H7 (cell line): ENCODE data around the gene SSC5D. TPM values are rescaled to one million over a fixed set of nuclear protein-coding genes. Genes with fewer than 3 reads are reported as not detected.

Experiments used
- DNase-seq: peaks from one replicate; pipeline ENCODE4 v3.0.0; 2012
- H3K27me3 ChIP-seq: 2 replicates; pipeline ENCODE4 v1.6.0; 2011; ENCODE audit warnings: mild to moderate bottlenecking, low read length; ENCODE audit not compliant: control insufficient read depth, insufficient read depth
- H3K36me3 ChIP-seq: replicated peaks from 2 replicates; pipeline ENCODE4 v1.5.1; 2011; ENCODE audit warnings: low read length; ENCODE audit not compliant: control insufficient read depth, insufficient read depth
- H3K4me3 ChIP-seq: 2 replicates; pipeline ENCODE4 v1.5.1; 2011; ENCODE audit warnings: low read depth, mild to moderate bottlenecking, control low read depth, low read length, moderate library complexity; ENCODE audit not compliant: insufficient read depth
- total RNA-seq: library from RNA; depleted of rRNA; stranded (reverse); fragments of >200 nt; shearing (Covaris generic); gene quantifications from 2 replicates; pipeline ENCODE4 v1.2.3, GENCODE V29; 2014

Gene SSC5D
- total RNA-seq, 1 experiment from 2014 or later: 0.87 TPM

DNA sequence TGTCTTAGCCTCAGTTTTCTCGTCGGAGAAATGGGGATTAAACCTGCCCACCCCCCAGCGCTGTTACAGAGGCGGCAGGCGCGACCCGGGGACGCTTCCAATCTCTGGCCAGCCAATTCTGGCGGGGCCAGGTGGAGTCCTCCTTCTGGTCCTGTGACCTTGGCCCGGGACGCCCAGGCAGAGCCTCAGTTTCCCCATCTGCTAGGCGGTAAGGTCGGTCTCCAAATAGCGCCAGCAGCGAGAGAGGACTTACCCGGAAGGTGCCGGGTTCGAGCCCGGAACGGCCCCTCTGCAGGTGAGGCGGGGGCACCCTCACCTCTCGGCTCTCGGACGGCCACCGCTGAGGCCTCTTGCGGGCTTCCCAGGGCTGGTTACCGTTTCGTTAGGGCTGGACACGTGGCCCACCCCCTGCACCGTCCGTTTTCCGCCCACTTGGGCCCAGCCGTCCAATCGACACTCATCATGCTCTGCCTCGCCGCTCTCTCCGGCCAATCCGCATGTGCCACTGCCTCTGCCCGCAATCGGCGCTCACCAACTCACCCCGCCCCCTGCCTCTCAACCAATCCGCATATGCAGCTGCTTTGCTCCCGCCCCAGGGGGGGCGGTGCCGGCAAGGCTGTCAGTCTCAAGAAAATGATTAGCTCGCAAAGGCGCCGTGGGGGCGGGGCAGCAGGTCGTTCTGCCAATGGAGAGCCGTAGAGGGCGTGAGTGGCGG is 26.8 kb upstream of the SSC5D start, which contains the start of gene ISOC2:
Gene ISOC2, minus strand, starts transcription at position 384 of the 715 bp plus-strand sequence. CDS start 5,156 bp downstream, outside the sequence.
- Histone ChIP-seq H3K27me3 (peaks cover 20% of the 10 kb centered on the region; the same call in 1 of the 2 replicates), H3K4me3 (peak within 1 kb of the TSS; percentile 80), H3K36me3 (no peaks in the 10 kb centered on the region)
- peak; percentile 99 for DNase-seq

DNA sequence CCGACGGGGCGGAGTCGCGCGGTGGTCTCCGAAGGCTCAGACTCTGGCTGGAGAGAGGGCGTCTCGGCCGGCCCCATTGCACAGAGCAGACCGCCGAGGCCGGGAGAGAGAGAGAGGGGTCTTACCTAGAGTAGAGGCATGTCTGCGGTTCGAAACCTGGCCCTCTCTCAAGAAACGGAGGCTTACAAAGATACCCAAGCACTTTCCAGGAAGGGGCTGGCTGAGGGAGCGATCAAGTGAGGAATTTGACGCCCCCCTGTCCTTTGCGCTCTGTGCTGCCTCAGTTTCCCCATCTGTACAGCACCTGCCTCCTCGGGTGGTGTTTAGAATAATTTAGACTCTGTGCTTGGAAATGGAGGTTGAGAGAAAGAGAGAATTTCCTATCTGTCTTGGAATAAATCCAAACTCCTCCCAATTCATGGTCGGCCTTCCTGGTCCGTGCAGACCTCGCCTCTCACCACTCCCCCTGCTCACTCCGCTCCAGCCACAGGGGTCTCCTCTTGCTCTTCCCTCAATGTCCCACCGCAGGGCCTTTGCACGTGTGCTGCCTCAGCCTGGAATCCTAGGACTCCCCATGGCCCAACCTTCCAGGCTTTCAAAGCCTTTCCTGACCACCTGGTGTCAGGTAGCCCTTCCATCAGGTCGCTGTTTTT is 26.1 kb upstream of the SSC5D start:
- Histone ChIP-seq H3K4me3 (peak overlapping the region; percentile 42), H3K27me3 (peaks cover 20% of the 10 kb centered on the region; the same call in 1 of the 2 replicates), H3K36me3 (no peaks in the 10 kb centered on the region)
- DNase-seq: no peak

DNA sequence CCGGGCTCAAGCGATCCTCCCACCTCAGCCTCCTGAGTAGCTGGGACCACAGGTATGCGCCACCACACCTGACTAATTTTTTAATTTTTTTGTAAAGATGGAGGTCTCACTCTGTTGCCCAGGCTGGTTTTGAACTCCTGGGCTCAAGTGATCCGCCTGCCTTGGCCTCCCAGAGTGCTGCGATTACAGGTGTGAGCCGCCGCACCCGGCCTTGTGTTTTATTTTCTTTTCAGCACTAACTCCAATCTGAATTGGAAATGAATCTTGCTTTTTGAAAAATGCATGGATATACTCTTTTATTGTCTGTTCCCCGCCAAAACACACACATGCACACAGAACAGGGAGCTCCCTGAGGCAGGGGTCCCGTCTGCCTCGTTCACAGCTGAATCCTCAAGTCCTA is 25.5 kb upstream of the SSC5D start:
- DNase-seq: no peak
- H3K36me3 ChIP-seq: no peaks in the 10 kb centered on the region
- H3K27me3 ChIP-seq: peaks cover 20% of the 10 kb centered on the region; the same call in 1 of the 2 replicates
- no peak overlapping the region for H3K4me3 ChIP-seq

DNA sequence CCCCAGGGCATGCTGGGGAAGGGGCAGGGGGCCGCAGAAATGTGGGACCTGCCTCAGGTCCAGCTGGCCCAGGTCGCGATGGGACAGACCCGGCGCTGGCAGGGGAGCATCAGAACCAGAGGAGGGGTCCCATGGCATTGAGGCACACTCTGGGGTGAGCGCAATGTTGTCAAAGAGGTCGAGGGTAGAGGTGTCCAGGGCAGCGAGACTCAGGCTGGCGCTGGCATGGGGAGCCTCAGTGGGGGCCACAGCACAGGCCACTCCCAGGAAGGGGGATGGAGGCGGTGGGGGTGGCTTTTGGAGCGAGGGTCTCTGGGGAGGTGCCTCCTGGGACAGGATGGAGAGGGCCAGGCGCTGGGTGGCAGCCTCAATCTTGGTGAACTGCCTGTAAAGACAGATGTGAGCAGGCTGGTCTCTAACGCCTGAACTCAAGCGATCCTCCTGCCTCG is 24.6 kb upstream of the SSC5D start:
- H3K36me3 ChIP-seq: no peaks in the 10 kb centered on the region
- DNase-seq: no peak
- H3K27me3 ChIP-seq: peaks cover 20% of the 10 kb centered on the region; the same call in 1 of the 2 replicates
- no peak overlapping the region for H3K4me3 ChIP-seq

DNA sequence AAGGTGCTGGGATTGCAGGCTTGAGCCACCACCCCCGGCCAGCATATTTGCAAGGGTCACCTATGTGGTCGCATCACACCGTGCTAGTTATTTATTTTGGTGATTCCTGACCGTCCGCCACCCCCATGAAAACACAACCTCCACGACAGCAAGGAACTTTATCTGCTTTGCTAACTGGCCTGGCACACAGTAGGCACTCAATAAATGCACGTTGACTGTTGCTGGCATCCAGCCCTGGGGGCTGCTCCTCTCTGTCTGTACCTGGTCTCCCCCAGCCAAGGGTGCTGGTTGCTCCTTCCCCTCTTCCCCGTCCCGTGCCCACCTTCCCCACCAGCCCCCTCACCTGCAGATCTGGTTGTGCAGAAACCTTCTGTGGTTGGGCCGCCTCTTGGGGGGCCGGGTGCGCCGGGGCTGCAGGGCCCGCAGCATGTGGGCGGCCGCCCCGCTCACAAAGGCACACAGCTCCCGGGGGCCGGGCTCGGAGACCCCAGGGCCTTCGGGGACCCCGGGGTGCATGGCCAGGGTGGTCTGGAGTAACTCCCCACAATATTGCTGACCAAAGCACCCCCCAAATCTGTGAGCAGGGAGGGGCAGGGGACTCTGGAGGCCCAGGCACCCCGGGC is 24.1 kb upstream of the SSC5D start:
- DNase-seq: no peak
- peak overlapping the region; percentile 26 for H3K4me3 ChIP-seq
- H3K36me3 ChIP-seq: no peaks in the 10 kb centered on the region
- peaks cover 20% of the 10 kb centered on the region; the same call in 1 of the 2 replicates for H3K27me3 ChIP-seq

DNA sequence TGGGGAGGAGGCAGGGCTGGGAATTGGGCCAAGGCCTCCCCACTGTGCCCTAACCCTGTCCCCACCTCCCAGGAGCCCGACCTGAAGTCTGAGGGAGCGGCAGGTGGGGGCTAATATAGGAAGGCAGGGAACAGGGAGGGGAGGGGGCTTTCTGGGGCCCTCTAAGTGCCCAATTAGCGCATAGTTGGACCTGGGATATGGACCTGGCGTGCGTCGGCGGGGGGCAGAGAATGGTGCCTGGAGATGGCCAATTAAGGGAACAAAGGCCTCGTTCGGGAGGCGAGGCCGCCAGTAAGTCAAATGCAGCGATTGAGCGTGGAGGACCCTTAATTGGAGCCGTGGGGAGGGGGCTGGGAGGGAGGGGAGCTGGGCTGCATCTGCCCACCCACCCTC is 23.6 kb upstream of the SSC5D start, which contains the start of gene C19orf85:
Gene C19orf85, minus strand, starts transcription at position 90 of the 393 bp plus-strand sequence. CDS start 197 bp downstream, outside the sequence.
- Histone ChIP-seq H3K4me3 (peak within 1 kb of the TSS; percentile 26), H3K36me3 (no peaks in the 10 kb centered on the region), H3K27me3 (peaks cover 20% of the 10 kb centered on the region; the same call in 1 of the 2 replicates)
- peak; percentile 62 for DNase-seq

DNA sequence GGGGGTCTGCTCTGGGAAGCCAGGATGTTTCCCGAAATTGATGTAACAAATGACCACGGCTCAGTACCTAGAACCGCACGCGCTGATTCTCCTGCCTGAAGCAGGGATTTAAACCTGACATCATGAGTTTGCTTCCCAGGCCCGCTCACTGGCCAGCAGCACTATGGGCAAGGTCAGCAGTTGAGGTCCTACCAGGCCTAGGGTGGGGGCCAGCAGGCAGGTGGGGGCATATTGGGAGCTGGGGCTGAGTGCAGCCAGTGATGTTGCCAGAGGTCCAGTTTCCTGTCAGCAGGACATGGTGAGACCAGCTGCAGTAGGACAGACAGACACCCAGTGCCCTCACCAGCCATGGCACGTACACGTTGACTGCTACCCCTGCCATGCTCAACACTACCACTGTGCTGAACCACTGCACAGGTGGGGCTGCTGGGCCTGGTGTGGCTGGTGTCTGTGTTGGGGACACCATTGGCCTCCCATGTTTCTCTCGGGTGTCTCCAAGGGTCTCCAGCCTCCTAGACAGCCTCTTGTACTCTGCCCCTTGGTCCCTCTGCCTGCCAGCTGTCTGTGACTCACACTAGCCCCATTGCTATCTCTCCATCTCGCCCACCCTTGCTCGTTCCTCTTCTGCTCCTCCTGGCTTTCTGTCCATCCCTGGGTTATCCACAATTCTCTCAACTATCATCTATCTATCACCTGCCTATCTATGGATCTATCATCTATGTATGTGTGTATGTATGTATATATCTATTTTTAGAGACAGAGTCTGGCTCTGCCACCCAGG is 22.6 kb upstream of the SSC5D start:
- DNase-seq: no peak
- Histone ChIP-seq H3K27me3 (peaks cover 20% of the 10 kb centered on the region; the same call in 1 of the 2 replicates), H3K4me3 (no peak overlapping the region), H3K36me3 (no peaks in the 10 kb centered on the region)

DNA sequence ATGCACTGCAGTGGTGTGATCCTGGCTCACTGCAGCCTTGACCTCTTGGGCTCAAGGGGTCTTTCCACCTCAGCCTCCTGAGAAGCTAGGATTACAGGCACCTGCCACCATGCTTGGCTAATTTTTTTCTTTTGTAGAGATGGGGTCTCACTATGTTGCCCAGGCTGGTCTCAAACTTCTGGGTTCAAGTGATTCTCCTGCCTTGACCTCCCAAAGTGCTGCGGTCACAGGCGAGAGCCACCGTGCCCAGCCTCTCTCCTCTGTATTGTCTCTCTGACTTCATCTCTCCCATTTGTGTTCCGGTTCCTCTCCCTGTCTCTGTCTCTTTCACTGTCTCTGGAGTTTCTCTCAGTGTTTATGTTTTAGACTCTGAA is 22.0 kb upstream of the SSC5D start:
- Histone ChIP-seq H3K36me3 (no peaks in the 10 kb centered on the region), H3K4me3 (no peak overlapping the region), H3K27me3 (peaks cover 20% of the 10 kb centered on the region; the same call in 1 of the 2 replicates)
- DNase-seq: no peak

DNA sequence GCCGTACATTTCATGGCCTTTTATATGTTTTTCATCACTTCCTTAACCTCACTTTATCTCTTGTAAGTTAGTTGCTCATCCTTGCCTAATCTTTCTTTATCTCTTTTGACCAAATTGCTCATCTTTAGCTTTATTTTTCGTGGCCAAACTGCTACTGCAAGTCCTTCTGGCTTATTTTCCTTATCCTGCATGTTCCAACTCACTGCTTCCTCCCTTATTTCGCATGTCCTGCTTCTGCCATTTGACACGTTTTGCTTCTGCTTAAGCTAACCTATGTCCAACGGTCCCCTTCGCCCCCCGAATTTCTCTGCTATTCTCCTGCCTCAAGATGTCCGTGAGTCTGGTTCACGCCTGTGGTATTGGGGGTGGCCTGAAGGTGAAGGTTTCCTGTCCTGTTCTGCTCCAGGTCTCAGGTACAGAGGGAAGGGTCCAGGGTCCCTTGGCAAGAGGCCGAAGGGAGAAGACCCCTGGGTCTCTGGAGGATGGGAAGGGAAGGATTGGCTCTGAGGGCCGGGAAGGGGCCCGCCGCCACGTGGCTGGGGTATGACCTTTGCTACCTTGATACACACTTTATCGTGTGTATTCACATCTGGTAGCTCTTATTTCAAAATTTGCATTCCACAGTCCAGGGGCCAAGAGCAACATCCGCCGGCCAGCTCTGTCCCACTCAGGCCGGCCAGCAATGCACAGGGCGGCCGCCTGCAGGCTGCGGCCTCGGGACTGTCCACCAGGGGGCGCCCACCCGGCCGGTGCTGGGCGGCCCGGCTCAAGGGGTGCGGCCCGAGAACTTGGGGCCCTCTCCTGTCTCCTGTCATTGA is 20.8 kb upstream of the SSC5D start:
- peak; percentile 96 for DNase-seq
- Histone ChIP-seq H3K27me3 (peaks cover 20% of the 10 kb centered on the region; the same call in 1 of the 2 replicates), H3K4me3 (no peak overlapping the region), H3K36me3 (no peaks in the 10 kb centered on the region)

DNA sequence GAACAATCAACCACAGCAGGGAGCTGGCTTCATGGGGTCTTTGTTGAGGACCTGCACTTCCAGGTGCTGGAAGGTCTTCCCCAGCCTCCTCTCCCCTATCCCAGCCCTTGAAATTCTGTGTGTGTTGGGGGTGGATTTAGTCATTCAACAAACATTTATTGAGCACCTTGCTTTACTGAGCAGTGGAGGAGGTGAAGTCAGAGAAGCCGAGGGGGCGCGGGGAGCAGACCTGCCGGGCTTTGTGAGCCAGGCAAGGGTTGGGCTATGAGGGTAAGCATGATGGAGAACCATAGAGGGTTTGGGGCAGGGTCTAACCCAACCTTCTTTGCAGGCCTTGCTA is 20.2 kb upstream of the SSC5D start:
- no peaks in the 10 kb centered on the region for H3K36me3 ChIP-seq
- no peak for DNase-seq
- peaks cover 18% of the 10 kb centered on the region; the same call in 1 of the 2 replicates for H3K27me3 ChIP-seq
- H3K4me3 ChIP-seq: no peak overlapping the region

DNA sequence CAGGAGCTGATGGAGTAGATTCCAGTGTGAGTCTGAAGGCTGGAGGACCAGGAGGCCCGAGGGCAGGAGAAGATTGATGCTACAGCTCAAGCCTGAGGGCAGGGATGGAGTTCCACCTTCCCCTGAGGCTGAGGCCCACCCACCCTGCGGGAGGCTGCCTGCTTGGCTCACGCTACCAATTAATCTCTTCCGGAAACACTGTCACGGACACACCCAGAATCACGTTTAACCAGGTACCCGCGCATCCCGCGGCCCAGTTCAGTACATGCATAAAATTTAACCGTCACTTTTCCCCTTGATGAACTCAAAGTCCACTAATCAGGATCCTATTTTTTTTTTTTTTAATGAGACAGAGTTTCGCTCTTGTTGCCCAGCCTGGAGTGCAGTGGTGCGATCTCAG is 17.0 kb upstream of the SSC5D start:
- no peak for DNase-seq
- Histone ChIP-seq H3K36me3 (no peaks in the 10 kb centered on the region), H3K4me3 (no peak overlapping the region), H3K27me3 (no peaks in the 10 kb centered on the region; the same call in 1 of the 2 replicates)

DNA sequence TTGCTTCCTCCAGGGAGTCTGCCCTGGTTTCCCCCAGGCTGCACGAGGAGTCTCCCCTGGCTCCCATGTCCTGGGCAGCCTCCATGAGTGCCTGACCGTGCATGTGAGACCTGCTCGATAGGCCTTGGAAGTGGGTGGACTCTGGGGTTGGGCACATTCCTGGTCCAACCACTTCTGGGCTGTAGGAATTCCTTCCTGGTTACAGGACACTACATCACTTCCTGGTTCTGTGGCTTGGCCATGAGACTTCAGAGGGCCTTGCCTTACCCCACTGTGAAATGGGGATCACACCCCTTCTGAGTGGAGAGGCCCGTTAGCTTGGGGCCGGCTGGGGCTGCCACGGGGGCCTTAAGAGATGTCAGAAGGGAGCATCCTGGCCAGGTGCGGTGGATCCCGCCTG is 15.8 kb upstream of the SSC5D start:
- no peak overlapping the region for H3K4me3 ChIP-seq
- DNase-seq: no peak
- no peaks in the 10 kb centered on the region; the same call in 1 of the 2 replicates for H3K27me3 ChIP-seq
- H3K36me3 ChIP-seq: no peaks in the 10 kb centered on the region

DNA sequence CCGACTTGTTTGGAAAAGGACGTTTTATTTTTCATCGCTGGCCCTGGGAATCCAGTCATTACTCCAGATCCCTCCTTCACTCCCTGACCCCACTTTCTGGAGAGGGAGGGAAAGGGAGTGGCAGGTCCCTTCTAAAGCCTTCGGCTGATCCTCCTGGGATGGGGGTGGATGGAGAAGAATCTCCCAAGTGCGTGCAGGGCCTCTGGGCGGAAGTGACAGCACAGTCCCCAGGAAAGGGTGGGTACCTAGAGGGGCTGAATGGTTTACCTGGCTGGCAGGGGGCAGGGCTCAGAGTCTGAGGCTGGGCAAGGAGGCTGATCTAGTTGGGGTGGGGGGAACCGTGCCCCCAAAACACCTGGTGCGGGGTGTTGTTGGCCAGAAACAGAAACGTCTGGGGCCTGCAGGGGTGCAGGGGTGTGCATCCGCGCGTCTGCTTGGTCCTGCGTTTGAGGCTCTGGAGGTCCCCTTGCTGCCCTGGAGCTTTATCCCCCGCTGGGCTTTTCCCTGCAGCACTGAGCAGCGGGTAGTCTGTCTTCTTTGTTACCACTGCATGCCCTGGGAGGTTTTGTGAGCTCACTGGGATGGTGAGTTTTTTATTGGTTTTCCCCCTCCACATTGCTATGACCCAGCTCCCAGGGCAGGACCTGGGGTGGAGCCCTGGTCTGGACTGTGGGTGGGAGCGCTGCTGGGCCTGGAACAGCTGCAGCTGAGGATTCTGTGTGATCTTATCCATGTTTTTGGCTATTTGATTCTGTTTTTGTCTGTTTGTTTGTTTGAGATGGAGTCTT is 14.8 kb upstream of the SSC5D start:
- Histone ChIP-seq H3K27me3 (no peaks in the 10 kb centered on the region), H3K4me3 (no peak overlapping the region), H3K36me3 (no peaks in the 10 kb centered on the region)
- DNase-seq: peak; percentile 75
